ENCODE measurements around the gene LRMDA. TPM values are rescaled to one million over a fixed set of nuclear protein-coding genes. Genes with fewer than 3 reads are reported as not detected.
"Not testable (repeated sequence)": the region's sequence is repeated elsewhere in the genome, so short reads cannot be mapped to it uniquely, and the experiment has no call there.

LRMDA gene
- total RNA-seq, 3 donors from 2014 or later, result 8.3 to 17.1 (median 11.1) TPM

- no peak overlapping the region for H3K27ac ChIP-seq
- TF ChIP-seq CTCF (IDR thresholded peaks at IDR 0.05), result no peak
- no peak for TF ChIP-seq POLR2AphosphoS5 (IDR thresholded peaks at IDR 0.05)
- TF ChIP-seq POLR2A (IDR thresholded peaks at IDR 0.05), result no peak
- no peak for DNase-seq (ENCODE audit: low spot score in 2 of 2)
These were observed 1091.8 kb downstream of the LRMDA start for GRCh38 chr10:76523246-76523645.

GRCh38 chr10:76523791-76524351 is 1092.4 kb downstream of the LRMDA start:
- Histone ChIP-seq H3K9me3 (no peaks in the 10 kb centered on the region), H3K36me3 (no peaks in the 10 kb centered on the region), H3K27me3 (no peaks in the 10 kb centered on the region), H3K4me3 (no peak overlapping the region), H3K27ac (no peak overlapping the region), H3K4me1 (no peaks in the 10 kb centered on the region)
- intact Hi-C loops (cut with DNase I; ENCODE audit: low total_unique reads), result no loop called here
- no peak for DNase-seq (ENCODE audit: low spot score in 2 of 2)
- TF ChIP-seq POLR2A (IDR thresholded peaks at IDR 0.05) (no peak), POLR2AphosphoS5 (IDR thresholded peaks at IDR 0.05) (no peak), CTCF (IDR thresholded peaks at IDR 0.05) (no peak)

More at GRCh38 chr10:76523246-76523645, 1091.8 kb downstream of the LRMDA start:
- H3K9me3 ChIP-seq, result no peaks in the 10 kb centered on the region
- intact Hi-C loops (cut with DNase I; ENCODE audit: low total_unique reads), result no loop called here
- H3K36me3 ChIP-seq, result no peaks in the 10 kb centered on the region
- H3K27me3 ChIP-seq, result no peaks in the 10 kb centered on the region
- H3K4me1 ChIP-seq, result no peaks in the 10 kb centered on the region
- H3K4me3 ChIP-seq, result no peak overlapping the region

GRCh38 chr10:76526833-76527232 is 1095.4 kb downstream of the LRMDA start:
- H3K36me3 ChIP-seq; H3K9me3 ChIP-seq; intact Hi-C loops (cut with DNase I; ENCODE audit: low total_unique reads); H3K4me1 ChIP-seq; H3K27me3 ChIP-seq; H3K4me3 ChIP-seq; H3K27ac ChIP-seq; DNase-seq (ENCODE audit: low spot score in 2 of 2): not testable (repeated sequence)

- Histone ChIP-seq H3K27me3 (no peaks in the 10 kb centered on the region), H3K36me3 (no peaks in the 10 kb centered on the region), H3K4me3 (no peak overlapping the region), H3K27ac (no peak overlapping the region), H3K9me3 (no peaks in the 10 kb centered on the region), H3K4me1 (no peaks in the 10 kb centered on the region)
- TF ChIP-seq POLR2AphosphoS5 (IDR thresholded peaks at IDR 0.05) (no peak), POLR2A (IDR thresholded peaks at IDR 0.05) (no peak), CTCF (IDR thresholded peaks at IDR 0.05) (no peak)
- intact Hi-C loops (cut with DNase I; ENCODE audit: low total_unique reads), result no loop called here
- no peak for DNase-seq (ENCODE audit: low spot score in 2 of 2)
These were observed 1108.9 kb downstream of the LRMDA start for GRCh38 chr10:76540331-76540730.

GRCh38 chr10:76540786-76541185 is 1109.4 kb downstream of the LRMDA start:
- TF ChIP-seq POLR2AphosphoS5 (IDR thresholded peaks at IDR 0.05) (no peak), POLR2A (IDR thresholded peaks at IDR 0.05) (no peak), CTCF (IDR thresholded peaks at IDR 0.05) (no peak)
- H3K27ac ChIP-seq, result no peak overlapping the region
- no peaks in the 10 kb centered on the region for H3K36me3 ChIP-seq
- no peaks in the 10 kb centered on the region for H3K4me1 ChIP-seq
- no peaks in the 10 kb centered on the region for H3K9me3 ChIP-seq
- DNase-seq (ENCODE audit: low spot score in 2 of 2), result no peak
- no peak overlapping the region for H3K4me3 ChIP-seq
- intact Hi-C loops (cut with DNase I; ENCODE audit: low total_unique reads), result no loop called here
- H3K27me3 ChIP-seq, result no peaks in the 10 kb centered on the region

- TF ChIP-seq POLR2A (IDR thresholded peaks at IDR 0.05) (no peak), CTCF (IDR thresholded peaks at IDR 0.05) (no peak), POLR2AphosphoS5 (IDR thresholded peaks at IDR 0.05) (no peak)
- Histone ChIP-seq H3K27me3 (no peaks in the 10 kb centered on the region), H3K4me1 (no peaks in the 10 kb centered on the region), H3K4me3 (no peak overlapping the region), H3K9me3 (no peaks in the 10 kb centered on the region), H3K27ac (no peak overlapping the region), H3K36me3 (no peaks in the 10 kb centered on the region)
- no peak for DNase-seq (ENCODE audit: low spot score in 2 of 2)
- intact Hi-C loops (cut with DNase I; ENCODE audit: low total_unique reads), result no loop called here
These were observed 1110.4 kb downstream of the LRMDA start for GRCh38 chr10:76541852-76542251.
